Right lung (tissue), 5 donors: ENCODE measurements around the gene SELENBP1. TPM values are rescaled to one million over a fixed set of nuclear protein-coding genes. Genes with fewer than 3 reads are reported as not detected.

Experiments
- DNase-seq, 2 donors: peaks; one replicate each; pipeline ENCODE4 v3.0.0-alpha.2; 2013
- polyA plus RNA-seq, 5 donors: library from polyadenylated mRNA; unstranded; fragments of 120-200 nt; gene quantifications; one replicate each; pipeline versions ENCODE4 v1.2.1 to v1.2.3, GENCODE V29; 2013; ENCODE audit warnings: inconsistent platforms in 1 of 5, low replicate concordance in 1 of 5; ENCODE audit not compliant: insufficient read length in 5 of 5, insufficient read depth in 1 of 5

Gene SELENBP1
- polyA plus RNA-seq, 5 donors = 95.6 to 195 (median 146) TPM

DNA sequence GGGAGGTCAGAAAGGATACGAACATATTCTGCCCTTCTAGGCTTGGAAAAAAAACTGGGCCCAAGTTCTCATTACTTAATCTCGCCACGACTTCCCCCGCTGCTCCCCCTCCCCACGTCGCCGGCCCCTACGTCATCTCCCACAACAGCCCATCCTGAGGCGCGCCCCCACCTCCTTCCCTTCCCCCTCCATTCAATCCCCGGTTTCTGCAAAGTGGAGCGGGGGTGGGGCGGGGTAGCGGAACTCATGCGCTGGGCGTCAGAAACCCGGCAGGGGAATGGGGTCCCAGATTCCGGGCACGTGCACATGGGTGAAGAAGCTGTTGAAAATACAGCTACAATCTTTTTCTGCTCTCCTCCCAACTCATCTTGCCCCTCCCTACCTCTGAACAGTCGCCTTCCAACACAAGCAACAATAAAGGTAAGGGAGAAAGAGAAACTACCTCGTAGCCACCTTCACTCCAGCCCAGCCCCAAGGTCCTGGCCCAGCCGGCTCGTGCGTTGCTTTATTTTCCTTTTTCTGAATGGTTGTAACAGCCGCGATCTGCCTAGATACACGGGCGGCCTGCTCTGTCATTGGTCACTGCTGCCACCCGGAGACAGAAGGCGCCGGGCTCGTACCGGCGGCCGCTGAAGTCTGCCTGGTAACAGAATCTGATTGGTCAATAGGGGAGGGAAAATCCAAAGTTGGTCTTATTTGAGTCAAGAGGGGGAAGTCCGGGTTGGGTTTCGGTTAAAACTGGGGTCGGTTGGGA lies 25.6 kb downstream of the SELENBP1 start, which contains the start of gene RFX5:
Gene RFX5, minus strand, starts transcription at position 484 of the 754 bp plus-strand sequence. CDS start 932 bp downstream, outside the sequence.
- DNase-seq = peak; percentile 93 to 96

DNA sequence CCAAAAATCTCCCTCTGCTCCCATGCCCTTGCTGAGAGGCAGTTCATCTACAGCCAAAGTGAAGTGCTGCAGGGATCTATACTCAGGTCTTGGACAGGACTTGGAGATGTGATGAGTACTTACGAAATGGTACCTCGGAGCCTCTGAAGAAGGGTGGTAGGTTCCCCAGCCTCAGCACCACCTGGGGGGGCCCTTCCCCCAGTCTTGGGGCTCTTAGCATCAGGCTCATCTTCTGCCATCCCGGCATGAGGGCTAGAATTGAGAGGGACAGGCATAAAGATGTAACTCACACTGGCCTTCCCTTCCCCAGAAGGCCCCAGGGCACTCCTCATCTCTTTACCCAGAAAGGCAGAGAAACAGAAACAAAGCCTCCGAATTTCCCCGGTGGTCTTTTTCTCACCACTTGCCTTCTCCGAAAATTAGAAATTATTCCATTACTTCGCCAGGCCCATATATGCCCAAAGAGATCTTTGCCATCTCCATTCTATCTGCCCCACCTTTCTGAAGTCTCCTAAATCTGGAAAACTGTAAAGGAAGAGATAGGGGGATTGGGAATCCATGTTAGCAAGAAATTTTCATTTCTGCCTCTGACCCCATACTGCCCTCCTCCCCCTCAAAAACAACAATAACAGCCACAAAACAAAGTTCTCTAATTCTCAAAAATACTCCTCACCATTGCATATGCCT lies 26.3 kb downstream of the SELENBP1 start:
- DNase-seq = peak in 1 of 2 donors; percentile 19

DNA sequence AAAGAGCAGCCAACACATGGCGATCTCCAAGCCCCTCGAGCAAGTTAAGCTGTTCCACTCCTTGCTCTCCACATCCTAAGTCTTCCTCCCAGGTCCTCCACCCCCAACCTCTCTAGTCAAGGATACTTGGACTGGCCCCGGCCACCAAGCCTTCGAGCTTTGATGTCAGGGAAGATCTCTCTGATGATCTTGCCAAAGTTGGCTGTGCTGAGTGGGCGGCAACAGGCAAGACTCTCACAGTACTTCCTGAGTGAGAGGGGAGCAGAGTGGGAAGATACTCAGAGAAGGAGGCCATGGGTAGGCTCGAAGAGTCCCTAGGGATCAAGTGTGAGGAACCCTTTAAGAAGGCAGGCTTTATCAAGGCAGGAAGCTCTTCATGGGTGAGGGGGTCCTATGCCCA lies 28.2 kb downstream of the SELENBP1 start:
- no peak for DNase-seq

DNA sequence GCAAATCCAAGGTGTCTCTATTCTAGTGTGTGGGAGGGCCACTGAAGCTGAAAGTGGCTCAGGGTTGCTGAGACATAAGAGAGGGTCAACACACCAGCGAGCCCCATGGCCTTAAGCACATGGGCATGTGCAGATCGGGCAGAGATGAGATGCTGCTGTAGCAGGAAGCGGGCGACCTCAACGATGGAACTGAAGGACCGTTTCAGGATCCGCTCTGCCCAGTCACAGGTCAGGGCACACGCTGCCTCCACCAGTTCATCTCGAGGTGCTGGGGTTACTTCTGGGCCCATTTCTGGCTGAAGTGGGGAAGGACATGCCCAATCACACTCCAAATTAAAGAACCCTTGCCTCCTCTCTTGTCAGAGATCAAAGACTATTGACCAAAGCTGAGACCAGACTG lies 28.9 kb downstream of the SELENBP1 start:
- DNase-seq = no peak

DNA sequence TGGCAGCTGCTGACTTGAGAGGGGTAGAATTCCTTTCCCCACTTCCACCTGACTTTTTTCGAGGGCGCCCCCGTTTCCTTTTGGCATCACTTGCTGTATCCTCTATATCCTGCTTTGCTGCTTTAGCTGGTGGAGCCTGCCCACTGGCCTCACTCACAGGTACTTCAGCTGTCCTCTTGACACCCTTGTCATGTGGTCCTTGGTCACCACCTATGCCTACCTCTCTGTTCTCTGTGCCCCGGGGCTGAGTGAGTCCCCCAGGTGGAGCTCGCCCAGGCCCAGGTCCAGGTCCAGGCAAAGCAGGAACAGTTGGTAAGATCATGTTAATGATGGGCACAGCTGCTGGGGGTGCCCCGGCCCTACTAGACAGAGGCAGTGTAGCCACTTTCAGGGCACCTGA lies 29.9 kb downstream of the SELENBP1 start:
- no peak for DNase-seq

DNA sequence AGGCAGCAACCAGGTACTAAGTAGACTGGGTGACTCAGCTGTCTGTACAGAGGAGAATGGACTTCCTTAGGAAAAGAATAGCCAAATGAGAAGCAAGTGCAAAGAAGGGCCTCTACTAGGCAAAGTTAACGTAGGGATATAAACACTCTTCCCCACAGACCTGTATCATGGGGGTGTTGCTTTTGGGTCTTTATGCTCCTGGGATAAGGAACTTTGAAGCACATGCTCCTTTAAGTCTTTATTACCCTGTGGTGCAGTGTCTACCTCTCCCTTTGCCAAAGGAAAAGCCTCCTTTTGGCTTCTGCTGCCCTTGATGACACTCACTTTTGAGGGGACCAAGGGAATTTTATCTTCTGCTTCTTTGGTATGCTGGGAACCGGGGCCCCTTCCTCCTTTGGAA lies 30.5 kb downstream of the SELENBP1 start:
- DNase-seq = no peak

DNA sequence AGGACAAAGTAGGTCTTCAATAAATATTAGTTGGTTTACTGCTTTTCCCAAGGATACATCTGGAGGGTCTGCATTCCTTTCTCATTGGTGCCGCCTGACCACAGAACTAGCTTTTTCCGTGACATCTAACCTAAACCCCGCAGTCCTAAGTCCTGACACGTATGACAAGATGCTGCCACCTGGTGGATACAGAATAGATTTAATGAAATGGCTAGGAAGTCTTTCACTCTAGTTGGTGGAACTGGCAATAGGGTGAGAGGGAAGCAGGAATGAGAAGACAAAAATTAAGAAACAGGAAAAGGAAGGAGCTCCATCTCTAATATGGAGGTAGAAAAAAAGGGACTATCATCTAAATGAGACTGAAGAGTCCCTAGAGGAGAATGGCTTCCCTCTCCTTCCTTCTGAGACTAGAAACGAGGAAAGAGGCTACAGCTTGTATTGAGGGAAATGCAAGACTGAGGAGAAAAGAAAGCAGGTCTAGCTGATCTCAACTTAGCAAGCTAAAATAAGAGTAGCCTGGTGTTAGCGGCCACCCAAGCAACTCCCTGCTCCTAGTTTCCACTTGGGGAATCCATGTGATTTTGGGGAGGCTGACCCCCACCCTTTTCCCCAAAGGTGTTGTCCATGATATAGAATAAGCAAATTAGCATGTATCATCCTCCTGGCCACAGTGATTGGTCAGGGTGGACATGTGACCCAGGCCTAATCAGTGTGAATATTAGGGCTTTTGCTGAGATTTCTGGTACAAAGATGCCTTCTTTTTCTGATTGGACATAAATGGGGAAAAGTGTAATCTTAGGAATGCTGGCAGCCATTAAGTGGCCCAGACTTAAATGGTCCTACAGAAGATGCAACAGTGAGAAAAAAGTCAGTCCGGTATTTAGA lies 31.4 kb downstream of the SELENBP1 start:
- peak; percentile 52 to 75 for DNase-seq

DNA sequence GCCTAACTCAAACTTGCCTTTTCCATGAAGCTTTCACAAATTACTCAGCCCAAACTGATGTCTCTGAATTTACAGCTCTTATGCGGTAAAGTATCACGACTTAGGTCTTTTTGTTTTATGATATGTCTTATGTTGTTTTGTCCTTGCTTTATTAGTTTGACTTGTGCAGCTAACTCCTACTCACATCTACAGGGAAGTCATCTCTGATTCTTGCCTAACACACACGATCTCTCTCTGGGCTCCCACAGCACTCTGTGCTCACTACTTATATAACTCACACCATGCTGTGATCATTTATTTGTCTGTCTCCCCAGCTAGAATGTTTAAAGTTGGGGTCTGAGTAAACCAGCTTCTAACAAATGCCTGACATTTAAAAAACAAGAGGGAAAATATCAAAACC lies 35.9 kb downstream of the SELENBP1 start:
- DNase-seq = no peak

DNA sequence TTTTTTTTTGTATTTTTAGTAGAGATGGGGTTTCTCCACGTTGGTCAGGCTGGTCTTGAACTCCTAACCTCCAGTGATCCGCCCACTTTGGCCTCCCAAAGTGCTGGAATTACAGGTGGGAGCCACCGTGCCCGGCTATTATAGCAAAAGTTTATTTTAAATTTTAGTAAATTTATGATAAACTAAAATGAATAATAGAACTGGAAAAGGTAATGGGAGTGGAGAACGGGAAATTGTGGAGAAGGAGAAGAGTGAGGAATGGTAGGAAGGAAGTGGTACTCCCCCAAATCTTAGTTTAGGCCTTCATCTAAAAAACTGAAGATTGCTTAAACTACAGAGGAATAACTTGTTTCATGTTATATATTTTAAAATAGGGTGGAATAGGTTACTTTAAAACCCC lies 37.7 kb downstream of the SELENBP1 start:
- DNase-seq = no peak

DNA sequence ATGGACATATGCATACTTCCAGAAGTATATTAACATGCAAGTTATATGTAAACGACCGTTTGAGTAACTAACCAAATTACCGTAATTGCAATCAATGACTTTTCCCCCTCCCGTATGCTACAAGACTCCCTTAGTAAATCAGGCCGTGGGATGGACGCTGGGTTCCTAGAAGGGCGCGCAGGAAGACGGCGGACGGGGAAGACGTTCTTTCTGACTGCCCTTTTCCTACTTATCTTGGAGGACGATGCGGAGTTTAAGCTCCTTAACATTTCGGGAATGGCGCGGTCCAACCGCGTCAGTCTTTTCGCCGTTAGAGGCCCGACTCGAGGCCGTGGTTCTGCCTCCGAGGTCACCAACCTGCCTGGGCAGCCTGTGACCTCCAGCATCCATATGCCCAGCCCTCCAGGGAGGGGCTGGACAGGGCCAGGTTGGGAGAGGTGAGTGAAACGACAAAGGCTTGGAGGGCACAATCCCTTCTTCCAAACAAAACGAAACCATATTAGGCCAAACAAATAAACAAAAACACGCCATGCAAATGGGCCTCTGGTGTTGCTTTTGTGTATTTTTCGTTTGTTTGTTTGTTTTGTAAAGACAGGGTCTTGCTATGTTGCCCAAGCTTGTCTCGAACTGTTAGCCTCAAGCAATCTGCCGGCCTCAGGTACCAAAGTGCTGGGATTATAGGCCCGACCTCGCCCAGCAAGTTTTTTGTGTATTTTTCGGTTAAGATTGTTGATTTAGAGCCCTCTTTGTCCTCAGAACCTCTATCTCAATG lies 44.4 kb downstream of the SELENBP1 start:
- DNase-seq = no peak

DNA sequence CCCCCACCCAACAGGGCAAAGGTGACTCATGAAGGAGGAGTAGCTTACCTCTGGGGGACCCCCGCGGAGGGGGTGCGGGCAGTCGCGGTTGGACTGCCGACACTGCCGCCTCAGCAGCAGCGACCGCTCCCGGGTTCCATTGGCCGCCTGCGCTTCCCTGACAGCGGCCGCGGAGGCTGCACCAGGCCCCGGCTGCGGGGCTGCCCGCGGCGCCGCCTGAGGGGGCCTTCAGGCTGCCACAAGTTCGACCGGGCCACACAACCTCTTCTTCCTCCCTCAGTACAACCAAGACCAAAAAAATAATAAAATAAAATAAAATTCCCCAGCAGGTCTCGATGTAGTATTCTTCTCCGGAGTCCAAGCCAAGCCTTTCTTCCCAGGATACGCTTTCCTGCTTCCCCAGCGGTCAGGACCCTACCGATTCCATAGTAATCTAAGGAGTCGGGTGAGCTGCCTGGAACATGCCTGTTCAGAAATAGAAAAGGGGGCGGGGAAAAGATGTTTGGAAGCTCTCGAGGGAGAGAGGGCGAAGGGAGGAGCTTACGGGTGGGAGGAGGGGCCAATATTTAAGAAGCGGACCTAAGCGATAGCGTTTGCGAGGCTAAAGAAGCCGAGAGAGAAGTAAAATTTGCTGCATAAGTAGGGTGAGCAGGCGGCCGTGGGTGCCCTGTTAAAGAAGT lies 45.1 kb downstream of the SELENBP1 start, which contains the start of gene PI4KB:
Gene PI4KB, minus strand, starts transcription at position 194 of the 680 bp plus-strand sequence. CDS start 10,935 bp downstream, outside the sequence.
- peak; percentile 96 to 98 for DNase-seq

DNA sequence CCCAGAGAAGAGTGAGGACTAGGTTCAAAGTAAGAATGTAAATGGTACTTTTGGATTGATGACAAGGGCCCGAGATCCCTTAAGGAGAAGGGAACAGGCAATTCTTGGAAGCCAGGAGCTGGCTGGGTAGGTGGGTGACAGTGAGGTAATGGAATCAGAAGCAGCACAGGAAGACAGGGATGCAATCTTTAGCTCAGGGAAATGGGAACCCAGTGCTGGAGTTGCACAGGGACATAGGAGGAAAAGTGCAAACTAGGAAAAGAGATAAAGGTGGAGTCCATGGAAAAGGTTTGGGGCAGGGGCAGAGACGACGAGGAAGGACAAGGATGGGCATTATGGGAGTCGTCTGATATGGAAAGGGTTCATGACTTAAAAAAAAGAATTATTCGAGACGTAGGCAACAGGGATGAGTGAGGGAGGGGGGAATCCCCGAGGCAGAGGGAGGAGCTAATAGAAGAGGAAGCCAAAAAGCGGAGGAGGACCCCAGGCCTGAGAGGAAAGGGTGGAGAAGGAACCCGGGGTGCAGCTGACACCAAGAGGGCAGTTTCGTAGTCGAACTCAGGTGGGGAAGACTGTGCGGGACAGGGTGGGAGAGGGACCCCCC lies 45.8 kb downstream of the SELENBP1 start:
- peak in 1 of 2 donors; percentile 48 for DNase-seq

DNA sequence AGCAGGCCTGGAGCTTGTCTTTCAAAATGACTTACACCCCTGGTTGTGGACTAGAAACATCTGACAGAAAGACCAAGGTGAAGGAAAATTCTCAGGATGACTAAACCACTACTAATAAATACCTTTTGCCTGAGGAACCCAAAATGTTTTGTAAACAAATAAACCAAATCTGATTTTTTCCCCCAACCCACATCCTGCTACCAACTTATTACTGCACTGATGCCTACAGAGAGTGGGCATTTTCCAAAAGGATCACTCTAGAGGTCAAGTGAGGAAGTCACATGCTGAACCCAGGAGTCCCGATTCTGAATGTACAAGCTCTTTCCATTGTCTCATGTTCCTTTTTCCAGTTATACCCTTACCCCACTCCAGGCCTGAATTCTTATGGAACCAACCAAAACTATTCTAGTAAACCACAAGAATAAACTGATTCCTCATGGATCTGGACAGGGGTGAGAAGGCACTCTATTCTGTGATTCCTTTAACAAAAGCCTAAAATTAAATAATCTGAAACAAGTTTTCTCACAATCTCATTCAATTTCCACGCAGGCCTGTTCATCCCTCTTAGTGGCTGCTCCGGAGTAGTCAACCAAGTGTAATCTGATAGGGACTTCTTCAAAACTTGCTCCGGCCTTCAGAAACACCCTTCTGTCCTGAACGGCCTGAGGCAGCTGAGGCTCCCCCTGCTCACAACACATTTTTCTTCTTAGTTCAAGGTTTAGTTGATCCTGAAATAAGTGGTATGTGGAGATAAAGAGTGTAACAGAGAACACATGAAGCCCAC lies 46.7 kb downstream of the SELENBP1 start:
- no peak for DNase-seq

DNA sequence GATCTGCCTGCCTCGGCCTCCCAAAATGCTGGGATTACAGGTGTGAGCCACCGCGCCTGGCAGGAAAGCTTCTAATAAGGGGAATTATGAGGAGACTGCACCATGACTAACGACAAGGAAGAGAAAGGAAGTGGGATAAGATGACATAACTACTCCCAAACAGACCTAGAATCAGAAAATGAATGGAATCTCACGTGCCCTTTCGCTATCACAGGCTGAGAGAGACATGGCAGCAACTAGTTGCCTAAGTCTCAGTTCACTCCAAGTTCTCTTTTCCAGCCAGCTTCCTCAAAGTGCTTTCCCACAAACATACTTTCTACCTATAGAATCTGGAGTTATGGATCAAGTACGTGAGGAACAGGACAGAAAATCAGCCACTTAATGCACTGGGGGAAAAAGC lies 47.3 kb downstream of the SELENBP1 start:
- no peak for DNase-seq

DNA sequence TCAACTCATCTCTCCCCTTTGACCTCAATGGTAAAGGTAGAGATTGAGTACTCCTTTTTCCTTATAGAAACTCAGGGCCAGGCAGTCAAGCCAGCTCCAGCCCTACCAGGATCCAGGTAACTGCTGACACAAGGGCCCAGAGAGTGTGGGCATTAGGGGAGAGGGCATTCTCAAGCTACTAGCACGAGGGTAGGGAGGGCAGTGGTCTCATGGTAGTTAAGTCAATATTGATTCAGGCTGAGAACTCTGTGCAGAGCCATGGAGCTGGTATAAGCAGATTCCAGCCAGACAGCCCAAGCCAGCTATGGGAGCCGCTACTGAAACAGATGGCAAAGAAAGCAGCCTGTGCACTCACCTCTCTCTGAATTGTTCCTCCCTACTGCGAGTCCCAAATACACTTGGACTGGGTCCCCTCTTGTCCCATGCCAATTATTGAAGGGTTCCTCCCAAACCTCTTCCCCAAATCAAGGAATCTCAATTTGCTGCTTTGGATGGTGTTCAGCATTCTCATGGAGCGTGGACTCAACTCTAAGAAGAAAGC lies 48.0 kb downstream of the SELENBP1 start:
- peak in 1 of 2 donors; percentile 37 for DNase-seq

DNA sequence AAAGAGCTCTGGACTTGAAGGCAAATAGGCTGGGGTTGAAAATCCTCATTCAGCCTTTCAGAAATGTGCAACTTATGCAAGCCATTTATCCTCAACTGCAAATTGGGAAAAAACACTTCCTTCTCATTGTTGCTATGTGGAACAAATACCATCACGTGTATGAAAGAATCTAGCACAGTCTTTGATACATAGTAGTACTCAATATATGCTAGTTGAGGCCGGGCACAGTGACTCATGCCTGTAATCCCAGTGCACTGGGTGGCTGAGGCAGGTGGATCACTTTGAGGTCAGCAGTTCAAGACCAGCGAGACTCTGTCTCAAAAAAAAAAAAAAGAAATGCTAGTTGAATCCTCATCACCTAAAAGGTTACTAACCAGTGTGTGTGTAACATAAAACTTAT lies 53.5 kb downstream of the SELENBP1 start:
- DNase-seq = no peak

DNA sequence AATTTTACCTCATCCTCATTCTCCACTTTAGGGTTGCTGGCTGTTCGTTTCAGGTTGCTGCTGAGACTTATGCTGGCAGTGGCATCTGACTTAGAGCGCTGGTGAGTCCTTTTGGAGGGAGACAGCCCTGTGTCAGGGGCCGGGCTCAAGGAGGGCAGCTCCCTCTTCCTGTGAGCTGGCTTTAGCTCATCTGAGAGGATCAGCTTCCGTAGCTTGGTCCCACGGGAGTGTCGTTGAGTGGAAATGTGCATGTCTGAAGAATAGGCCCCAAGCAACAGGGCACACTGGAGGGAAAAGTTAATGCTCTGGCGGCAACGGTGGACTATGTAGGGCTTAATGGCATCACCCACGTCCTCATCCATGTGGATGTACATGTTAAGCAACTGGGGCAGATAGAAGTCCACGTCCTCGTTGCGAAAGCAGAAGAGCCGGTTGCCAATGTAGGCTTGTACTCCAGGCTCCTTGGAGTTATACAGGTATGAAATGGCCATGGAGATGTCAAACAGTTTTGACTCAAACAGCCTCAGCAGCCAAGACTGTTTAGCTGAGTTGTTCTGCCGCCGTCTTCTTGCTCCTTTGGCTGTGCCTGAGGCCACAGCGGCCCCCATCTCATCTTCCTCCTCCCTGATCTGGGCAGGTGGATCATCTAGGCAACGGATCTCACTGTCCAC lies 56.8 kb downstream of the SELENBP1 start:
- DNase-seq = no peak
